Hepatocyte (in vitro differentiated cells): ENCODE data around the gene ERFE. TPM values are rescaled to one million over a fixed set of nuclear protein-coding genes. Genes with fewer than 3 reads are reported as not detected.

ENCODE experiments used
- DNase-seq: peaks from one replicate; pipeline ENCODE4 v3.0.0-alpha.2; 2016; ENCODE audit warnings: low spot score
- H2AFZ ChIP-seq: fragments of 200-600 bp; sonication (generic); 2 replicates; pipeline ENCODE4 v1.6.0; 2016; ENCODE audit warnings: antibody characterized with exemption, mild to moderate bottlenecking
- H3K27ac ChIP-seq: fragments of 200-600 bp; sonication (generic); 2 replicates; pipeline ENCODE4 v1.5.1; 2016; ENCODE audit warnings: mild to moderate bottlenecking
- H3K27me3 ChIP-seq: fragments of 200-600 bp; sonication (generic); 2 replicates; pipeline ENCODE4 v1.6.1; 2016
- H3K36me3 ChIP-seq: fragments of 200-600 bp; sonication (generic); replicated peaks from 2 replicates; pipeline ENCODE4 v1.5.1; 2016; ENCODE audit warnings: low read depth; ENCODE audit not compliant: insufficient read depth
- H3K4me1 ChIP-seq: fragments of 200-600 bp; sonication (generic); 2 replicates; pipeline ENCODE4 v1.5.1; 2016; ENCODE audit warnings: mild to moderate bottlenecking, moderate library complexity; ENCODE audit not compliant: insufficient read depth
- H3K4me2 ChIP-seq: fragments of 200-600 bp; sonication (generic); 2 replicates; pipeline ENCODE4 v1.6.0; 2016
- H3K4me3 ChIP-seq: fragments of 200-600 bp; sonication (generic); 2 replicates; pipeline ENCODE4 v1.5.1; 2016; ENCODE audit warnings: mild to moderate bottlenecking
- H3K79me2 ChIP-seq: fragments of 200-600 bp; sonication (generic); 2 replicates; pipeline ENCODE4 v1.6.0; 2017; ENCODE audit warnings: mild to moderate bottlenecking
- H3K9me2 ChIP-seq: fragments of 200-600 bp; sonication (generic); replicated peaks from 2 replicates; pipeline ENCODE4 v1.6.0; 2017; ENCODE audit warnings: mild to moderate bottlenecking; ENCODE audit not compliant: insufficient read depth
- H3K9me3 ChIP-seq: fragments of 200-600 bp; sonication (generic); 2 replicates; pipeline ENCODE4 v1.5.1; 2016; ENCODE audit warnings: low read depth, mild to moderate bottlenecking
- H4K20me1 ChIP-seq: fragments of 200-600 bp; sonication (generic); 2 replicates; pipeline ENCODE4 v1.6.0; 2016; ENCODE audit warnings: mild to moderate bottlenecking; ENCODE audit not compliant: insufficient read depth, poor library complexity, severe bottlenecking
- EZH2 ChIP-seq: fragments of 200-600 bp; sonication (generic); IDR thresholded peaks from 2 replicates; pipeline ENCODE4 v1.6.1; 2016; ENCODE audit warnings: antibody characterized with exemption, mild to moderate bottlenecking, borderline replicate concordance
- EZH2phosphoT487 ChIP-seq: fragments of 200-600 bp; sonication (generic); IDR thresholded peaks from one replicate; pipeline ENCODE4 v1.6.1; 2018; ENCODE audit warnings: antibody characterized with exemption, mild to moderate bottlenecking, low read depth, moderate library complexity; ENCODE audit not compliant: unreplicated experiment, severe bottlenecking
- WGBS: methylation state at CpG from one replicate; pipeline ENCODE4 v1.1.6; 2016; ENCODE audit warnings: low lambda C conversion rate; ENCODE audit errors: missing lambda C conversion rate; 5-methylcytosine and 5-hydroxymethylcytosine counted together
- polyA plus RNA-seq: library from polyadenylated mRNA; unstranded; fragments of >200 nt; fragmentation: Nextera tagmentation; extraction: Ambion mirVana; gene quantifications from 2 replicates; pipeline ENCODE4 v1.2.1, GENCODE V29; 2016
- total RNA-seq: library from RNA; depleted of rRNA; stranded (reverse); fragments of >200 nt; gene quantifications from 2 replicates; pipeline ENCODE4 v1.2.3, GENCODE V29; 2014
- TF ChIP-seq, protein P1 (sequence below): fragments of 200-600 bp; sonication (generic); IDR thresholded peaks from 2 replicates; pipeline ENCODE4 v1.5.1; 2016; ENCODE audit warnings: antibody characterized with exemption, mild to moderate bottlenecking; ENCODE audit not compliant: poor library complexity

Gene ERFE
- total and polyA plus RNA-seq, 2 experiments from 2014 or later: 0.27 to 0.30 TPM

DNA sequence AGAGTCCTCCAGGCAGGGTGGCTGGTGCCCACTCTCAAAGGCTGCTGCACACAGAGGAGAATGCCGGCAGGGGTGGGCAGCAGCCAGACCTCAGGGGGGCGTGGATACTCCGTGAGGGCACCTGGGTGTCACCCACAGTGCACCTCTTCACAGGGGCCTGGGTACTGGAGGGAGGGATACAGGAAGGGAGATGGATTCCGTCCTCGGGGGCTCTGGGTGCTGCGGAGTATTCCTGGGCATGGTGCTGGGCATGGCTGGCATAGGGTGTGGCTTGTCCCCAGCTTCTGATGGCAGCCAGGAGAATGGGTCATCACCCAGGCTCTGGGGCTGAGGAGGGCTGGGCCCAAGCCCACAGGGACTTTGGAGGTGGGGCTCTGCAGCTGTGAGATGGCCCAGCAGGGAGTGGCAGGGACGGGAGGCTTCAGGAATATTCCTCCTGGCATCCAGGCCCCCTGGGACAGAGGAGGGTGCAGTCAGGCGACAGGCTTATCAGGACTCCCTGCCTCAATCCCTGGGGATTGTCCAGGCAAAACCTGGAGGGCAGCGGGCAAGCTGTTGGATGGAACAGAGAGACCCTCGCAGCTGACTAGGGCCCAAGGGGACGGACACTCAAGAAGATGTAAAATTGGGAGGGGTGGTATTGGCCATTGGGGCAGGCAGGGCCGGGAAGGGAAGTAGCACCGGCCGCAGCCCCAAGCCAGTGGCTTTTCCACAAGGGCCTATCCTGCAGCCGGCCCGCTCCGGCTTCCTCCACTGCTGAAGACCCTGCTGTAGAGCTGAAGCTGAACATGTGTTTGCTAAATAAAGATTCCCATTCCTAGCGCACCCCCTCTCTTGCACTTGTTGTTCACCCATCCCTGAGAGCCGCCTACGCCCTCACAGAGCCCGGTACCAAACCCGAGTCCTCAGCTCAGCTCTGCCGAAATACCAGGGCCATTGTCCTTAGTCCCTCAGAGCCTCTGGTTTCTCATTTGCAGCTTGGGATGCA lies 26.0 kb upstream of the ERFE start:
- H3K4me3 ChIP-seq: no peak overlapping the region
- H3K36me3 ChIP-seq: no peaks in the 10 kb centered on the region
- no peak overlapping the region for H2AFZ ChIP-seq
- H3K27me3 ChIP-seq: no peaks in the 10 kb centered on the region
- WGBS: 95% methylated on average over 23 of the region's 23 CpGs
- no peak overlapping the region for H3K4me2 ChIP-seq
- no peaks in the 10 kb centered on the region for H3K9me2 ChIP-seq
- H3K9me3 ChIP-seq: no peaks in the 10 kb centered on the region
- no peak overlapping the region for H3K27ac ChIP-seq
- TF ChIP-seq, protein P1, sequence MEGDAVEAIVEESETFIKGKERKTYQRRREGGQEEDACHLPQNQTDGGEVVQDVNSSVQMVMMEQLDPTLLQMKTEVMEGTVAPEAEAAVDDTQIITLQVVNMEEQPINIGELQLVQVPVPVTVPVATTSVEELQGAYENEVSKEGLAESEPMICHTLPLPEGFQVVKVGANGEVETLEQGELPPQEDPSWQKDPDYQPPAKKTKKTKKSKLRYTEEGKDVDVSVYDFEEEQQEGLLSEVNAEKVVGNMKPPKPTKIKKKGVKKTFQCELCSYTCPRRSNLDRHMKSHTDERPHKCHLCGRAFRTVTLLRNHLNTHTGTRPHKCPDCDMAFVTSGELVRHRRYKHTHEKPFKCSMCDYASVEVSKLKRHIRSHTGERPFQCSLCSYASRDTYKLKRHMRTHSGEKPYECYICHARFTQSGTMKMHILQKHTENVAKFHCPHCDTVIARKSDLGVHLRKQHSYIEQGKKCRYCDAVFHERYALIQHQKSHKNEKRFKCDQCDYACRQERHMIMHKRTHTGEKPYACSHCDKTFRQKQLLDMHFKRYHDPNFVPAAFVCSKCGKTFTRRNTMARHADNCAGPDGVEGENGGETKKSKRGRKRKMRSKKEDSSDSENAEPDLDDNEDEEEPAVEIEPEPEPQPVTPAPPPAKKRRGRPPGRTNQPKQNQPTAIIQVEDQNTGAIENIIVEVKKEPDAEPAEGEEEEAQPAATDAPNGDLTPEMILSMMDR: no peak
- no peaks in the 10 kb centered on the region for H3K4me1 ChIP-seq
- H4K20me1 ChIP-seq: no peaks in the 10 kb centered on the region
- no peak for DNase-seq
- H3K79me2 ChIP-seq: no peaks in the 10 kb centered on the region

DNA sequence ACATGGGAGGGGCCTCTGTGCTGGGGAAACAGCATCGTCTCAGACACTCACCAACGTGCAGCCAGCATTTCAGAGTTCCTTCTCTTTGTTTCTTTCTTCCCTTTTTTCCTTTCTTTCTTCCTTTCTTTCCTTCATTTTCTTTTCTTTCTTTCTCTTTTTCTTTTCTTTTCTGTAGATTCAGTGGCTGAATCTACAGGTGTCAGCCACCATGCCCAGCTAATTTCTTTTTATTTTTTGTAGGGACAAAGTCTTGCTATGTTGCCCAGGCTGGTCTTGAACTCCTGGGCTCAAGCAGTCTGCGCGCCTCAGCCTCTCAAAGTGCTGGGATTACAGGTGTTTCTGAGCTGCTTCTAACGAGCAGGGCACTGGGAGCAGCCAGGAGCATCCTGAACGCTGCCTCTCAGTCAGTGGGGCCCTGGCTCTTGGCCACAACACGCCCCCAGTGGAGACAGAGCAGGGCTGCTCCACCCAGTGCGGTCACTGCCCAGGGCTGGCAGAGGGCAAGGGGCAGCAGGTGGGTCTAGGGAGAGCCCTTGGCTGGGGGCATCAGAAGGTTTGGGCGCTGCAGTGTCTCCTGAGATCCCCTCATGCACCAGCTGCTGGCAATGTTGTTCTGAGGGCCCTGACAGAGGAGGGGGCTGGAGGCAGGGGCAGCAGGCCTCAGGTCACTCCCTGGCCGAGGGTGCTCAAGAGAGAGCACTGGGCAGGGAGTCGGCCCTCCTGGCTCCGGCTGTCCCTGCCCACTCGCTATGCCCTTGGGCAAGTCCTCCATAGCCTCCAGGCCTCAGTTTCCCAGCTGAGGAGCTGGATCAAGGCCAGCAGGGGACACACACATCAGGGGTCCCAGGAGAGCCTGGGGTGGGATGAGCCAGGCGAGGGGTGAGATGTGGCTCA lies 25.0 kb upstream of the ERFE start:
- 80% methylated on average over 14 of the region's 14 CpGs for WGBS
- TF ChIP-seq, protein P1: no peak
- TF ChIP-seq EZH2phosphoT487 (no peak), EZH2 (no peak)
- no peak overlapping the region for H3K27ac ChIP-seq
- no peak for DNase-seq
- H3K4me2 ChIP-seq: no peak overlapping the region
- no peaks in the 10 kb centered on the region for H3K9me2 ChIP-seq
- peaks cover 4% of the 10 kb centered on the region for H3K4me1 ChIP-seq
- no peaks in the 10 kb centered on the region for H4K20me1 ChIP-seq
- H3K36me3 ChIP-seq: no peaks in the 10 kb centered on the region
- no peaks in the 10 kb centered on the region for H3K9me3 ChIP-seq
- no peaks in the 10 kb centered on the region for H3K27me3 ChIP-seq
- no peak overlapping the region for H3K4me3 ChIP-seq
- no peak overlapping the region for H2AFZ ChIP-seq
- H3K79me2 ChIP-seq: no peaks in the 10 kb centered on the region

DNA sequence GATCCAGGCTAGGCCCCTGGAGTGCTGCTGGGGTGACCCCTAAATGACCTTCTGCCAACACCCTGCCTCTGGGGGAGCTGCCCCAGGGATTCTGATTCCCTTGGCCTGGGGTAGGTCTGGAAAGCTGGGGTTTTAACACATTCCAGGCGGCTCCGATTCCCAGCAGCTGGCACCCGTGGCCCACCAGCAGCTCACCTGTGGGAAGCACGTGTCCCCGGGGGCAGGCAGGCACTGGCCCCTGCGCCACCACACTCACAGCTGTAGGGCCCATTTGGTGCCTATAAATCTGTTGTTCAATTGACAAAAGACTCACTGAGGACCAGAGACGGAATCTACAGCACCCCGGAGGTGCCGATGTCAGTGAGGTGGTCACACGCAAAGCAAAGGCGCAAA lies 24.4 kb upstream of the ERFE start:
- no peaks in the 10 kb centered on the region for H3K9me2 ChIP-seq
- no peaks in the 10 kb centered on the region for H3K36me3 ChIP-seq
- H3K9me3 ChIP-seq: no peaks in the 10 kb centered on the region
- no peaks in the 10 kb centered on the region for H3K79me2 ChIP-seq
- H3K4me3 ChIP-seq: no peak overlapping the region
- no peak overlapping the region for H3K27ac ChIP-seq
- H2AFZ ChIP-seq: no peak overlapping the region
- peaks cover 4% of the 10 kb centered on the region for H3K4me1 ChIP-seq
- 86% methylated on average over 11 of the region's 11 CpGs for WGBS
- no peaks in the 10 kb centered on the region for H3K27me3 ChIP-seq
- TF ChIP-seq, protein P1: no peak
- TF ChIP-seq EZH2phosphoT487 (no peak), EZH2 (no peak)
- no peaks in the 10 kb centered on the region for H4K20me1 ChIP-seq
- DNase-seq: no peak
- no peak overlapping the region for H3K4me2 ChIP-seq
